Left ventricle myocardium superior (tissue), 1 donor: Measurements from ENCODE around the gene PRUNE2. TPM values are rescaled to one million over a fixed set of nuclear protein-coding genes. Genes with fewer than 3 reads are reported as not detected.
"Not testable (repeated sequence)": the region's sequence is repeated elsewhere in the genome, so short reads cannot be mapped to it uniquely, and the experiment has no call there.

Experiments used
- ATAC-seq: fragments of 200-7000 bp; cut with Tn5 transposase; one replicate; pipeline ENCODE4 v1.9.1; 2020; ENCODE audit warnings: mild to moderate bottlenecking, moderate library complexity
- DNase-seq: peaks from one replicate; pipeline ENCODE4 v3.0.0-alpha.2; 2020
- intact Hi-C: fragments of 100-400 bp; cut with micrococcal nuclease; formaldehyde crosslinking; loops from one replicate; pipeline ENCODE4 v1.11.0; 2022
- total RNA-seq: library from RNA; stranded (reverse); fragmentation: NEBNext Ultra II Directional; extraction: Animal tissue kit (Norgen Biotek cat#: 25700); gene quantifications from one replicate; pipeline ENCODE4 v1.2.1, GENCODE V29; 2021
- donor health status: DM: no; HTN: yes; CAD: no; lungs with severe emphysema.

PRUNE2 gene
- total RNA-seq, 1 donor from 2014 or later = 1.4 TPM

GRCh38 chr9:76686756-76687155 lies 219.2 kb downstream of the PRUNE2 start:
- intact Hi-C loops = no loop called here
- DNase-seq = no peak
- no peak for ATAC-seq

DNA sequence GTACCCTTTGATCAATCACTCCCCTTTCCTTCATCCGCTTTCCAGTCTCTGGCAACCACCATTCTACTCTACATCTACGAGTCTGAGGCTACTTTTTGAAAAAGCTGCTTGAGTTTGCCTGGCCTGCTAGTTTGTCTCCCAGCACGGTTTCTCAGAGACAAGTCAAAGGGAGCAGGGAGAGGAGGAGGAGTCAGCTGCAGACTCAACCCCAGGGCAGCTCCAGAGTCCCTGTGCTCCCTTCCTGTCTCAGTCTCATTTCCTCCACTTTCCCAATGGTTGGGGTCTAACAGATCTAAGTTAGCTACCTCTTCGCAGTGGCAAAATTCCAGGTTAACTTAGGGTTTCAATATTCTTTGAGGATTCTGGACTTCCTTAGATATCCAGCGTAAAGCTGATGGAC lies 221.7 kb downstream of the PRUNE2 start:
- ATAC-seq (no peak), DNase-seq (no peak)
- intact Hi-C loops = no loop called here

DNA sequence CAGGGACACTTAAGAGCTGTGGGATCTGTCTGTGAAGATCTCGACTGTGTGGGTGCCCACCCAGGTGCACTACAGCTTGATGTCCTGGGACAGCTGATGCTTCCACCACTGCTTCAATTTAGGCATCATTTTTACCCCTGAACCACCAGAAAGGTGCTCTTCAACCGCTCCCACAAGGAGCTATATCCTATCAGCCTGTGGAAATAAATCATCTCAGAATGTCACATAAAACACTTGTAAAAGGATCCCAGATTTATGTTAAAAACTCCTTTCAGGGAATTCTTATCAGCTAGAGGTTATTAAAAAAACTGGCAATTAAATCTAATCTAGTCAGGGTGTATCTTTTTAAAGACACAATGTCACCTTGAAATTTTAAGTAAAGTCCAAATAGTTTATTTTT lies 224.4 kb downstream of the PRUNE2 start:
- intact Hi-C loops = no loop called here
- ATAC-seq = no peak

GRCh38 chr9:76680716-76681425 lies 225.0 kb downstream of the PRUNE2 start:
- intact Hi-C loops = no loop called here
- no peak for DNase-seq
- no peak for ATAC-seq

More for the DNA sequence above, 224.4 kb downstream of the PRUNE2 start:
- no peak for DNase-seq

GRCh38 chr9:76677481-76678055 lies 228.3 kb downstream of the PRUNE2 start:
- no peak for DNase-seq
- intact Hi-C loops = no loop called here

DNA sequence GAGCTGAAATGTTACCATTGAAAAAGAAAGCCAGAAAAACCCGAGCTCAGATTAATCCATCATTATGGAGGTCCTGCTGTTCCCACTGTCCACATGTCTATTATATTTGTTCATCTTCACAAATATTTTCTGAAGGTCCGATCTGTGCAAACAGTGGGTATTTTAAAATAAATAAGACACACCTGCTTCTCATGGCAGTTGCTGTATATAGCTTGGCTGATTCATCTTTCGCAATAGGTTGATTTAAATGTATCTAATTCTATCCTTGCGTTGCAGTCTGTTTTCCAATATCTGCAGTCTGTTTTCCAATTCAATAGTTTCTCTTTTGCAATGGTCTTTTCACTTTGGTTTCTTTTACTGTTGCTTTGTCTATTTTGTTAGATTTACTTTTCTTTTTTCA lies 229.1 kb downstream of the PRUNE2 start:
- no peak for ATAC-seq
- DNase-seq = no peak
- intact Hi-C loops = no loop called here

More at GRCh38 chr9:76677481-76678055, 228.3 kb downstream of the PRUNE2 start:
- ATAC-seq = no peak

DNA sequence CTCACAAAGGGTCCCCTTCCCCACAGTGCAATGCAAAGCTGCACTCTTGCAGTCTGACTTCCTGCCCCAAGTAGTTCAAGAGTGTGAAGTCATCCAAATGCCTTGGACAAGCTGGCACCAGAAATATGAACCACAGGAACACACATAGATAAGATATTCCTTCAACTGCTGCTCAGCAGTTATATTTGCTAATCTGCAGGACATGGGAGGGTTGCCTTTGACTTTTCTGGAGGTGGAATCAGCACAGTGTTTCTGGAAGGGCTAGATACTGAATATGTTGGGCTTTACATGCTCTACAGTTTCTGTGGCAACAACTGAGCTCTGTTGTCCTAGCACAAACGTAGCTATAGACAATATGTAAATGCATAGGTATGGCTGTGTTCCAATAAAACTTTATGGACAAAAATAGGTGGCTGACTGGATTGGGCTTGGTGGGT lies 238.4 kb downstream of the PRUNE2 start:
- no peak for DNase-seq
- peak; percentile 25 for ATAC-seq
- intact Hi-C loops = no loop called here

GRCh38 chr9:76665966-76666365 lies 239.9 kb downstream of the PRUNE2 start:
- ATAC-seq, intact Hi-C loops: not testable (repeated sequence)
- DNase-seq = peak; percentile 44

DNA sequence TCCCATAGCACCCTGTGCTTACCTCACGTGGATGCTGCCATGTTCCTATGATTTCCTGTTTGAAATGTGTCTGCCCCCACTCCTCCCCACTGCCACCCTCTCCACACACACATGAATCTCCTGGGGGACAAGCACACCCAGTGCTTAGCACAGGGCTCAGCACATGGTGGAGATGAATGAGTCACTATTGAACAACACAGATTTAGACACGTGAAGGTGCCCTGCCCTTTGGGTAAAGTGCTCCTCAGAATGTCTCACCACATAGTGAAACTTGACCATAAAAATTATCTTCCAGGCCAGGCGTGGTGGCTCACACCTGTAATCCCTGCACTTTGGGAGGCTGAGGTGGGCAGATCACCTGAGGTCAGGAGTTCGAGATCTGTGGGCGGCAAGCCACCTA lies 240.5 kb downstream of the PRUNE2 start:
- no peak for DNase-seq
- intact Hi-C loops = no loop called here
- no peak for ATAC-seq

GRCh38 chr9:76664120-76664519 lies 241.8 kb downstream of the PRUNE2 start:
- ATAC-seq (no peak), DNase-seq (no peak)
- intact Hi-C loops = no loop called here

- intact Hi-C loops = no loop called here
Measured at GRCh38 chr9:76662476-76663281, 243.2 kb downstream of the PRUNE2 start.

DNA sequence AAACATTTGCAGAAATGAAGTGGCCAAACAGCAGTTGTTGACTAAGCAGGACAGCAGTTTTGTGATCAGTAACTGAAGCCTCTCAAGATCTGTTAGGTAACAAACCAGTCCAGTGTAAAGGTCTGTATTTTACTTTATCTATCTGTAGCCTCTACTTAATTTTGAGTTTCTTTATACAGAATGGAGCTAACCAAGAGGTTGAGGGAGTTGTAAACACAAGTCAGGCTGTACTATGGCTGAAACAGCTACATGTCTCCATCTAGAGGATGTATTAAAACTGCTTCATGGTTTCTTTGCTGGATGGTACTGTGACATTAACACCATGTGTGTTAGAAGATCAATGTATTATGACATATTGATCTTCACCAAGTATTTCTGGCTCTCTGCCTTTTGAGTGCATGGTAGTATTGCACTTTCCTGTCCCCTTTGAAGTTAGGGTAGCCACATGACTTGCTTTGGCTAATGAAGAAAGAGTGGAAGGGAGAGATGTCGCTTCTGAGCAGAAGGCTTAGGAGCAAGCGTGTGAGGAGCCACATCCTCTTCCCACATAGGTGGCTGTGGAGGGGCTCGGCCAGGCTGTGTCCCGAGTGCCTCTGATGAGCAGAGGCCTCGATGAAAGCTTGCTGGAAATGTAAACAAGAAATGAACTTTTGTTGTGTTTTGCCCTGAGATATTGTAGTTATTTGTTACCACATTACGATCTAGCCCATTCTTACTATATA lies 247.2 kb downstream of the PRUNE2 start:
- intact Hi-C loops = loop anchor here (5.0 kb wide), 1 partner anchor 211 kb away; no protein-coding TSS in a partner anchor
- peak; percentile 79 for ATAC-seq
- DNase-seq = no peak

More at GRCh38 chr9:76662476-76663281, 243.2 kb downstream of the PRUNE2 start:
- DNase-seq = no peak
- no peak for ATAC-seq

DNA sequence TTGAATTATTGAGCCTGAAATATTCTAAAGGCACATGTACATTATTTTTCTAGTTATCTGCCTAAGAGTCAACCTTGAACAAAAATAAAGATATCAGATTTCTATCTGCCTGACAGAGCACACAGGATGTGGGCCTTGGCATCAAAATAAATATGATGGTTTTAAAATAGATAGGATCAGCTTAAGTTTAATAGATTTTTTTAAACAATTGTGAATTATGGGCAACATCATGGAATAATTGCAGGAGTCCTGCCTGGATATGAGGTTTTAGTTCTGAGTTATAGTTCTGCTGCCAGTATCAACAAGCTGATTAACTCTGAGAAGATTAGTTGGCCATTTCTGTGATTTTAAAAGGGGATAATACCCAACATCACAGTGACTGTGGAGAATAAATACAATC lies 248.6 kb downstream of the PRUNE2 start:
- ATAC-seq (no peak), DNase-seq (no peak)
- intact Hi-C loops = loop anchor here (5.0 kb wide), 1 partner anchor 210 kb away; no protein-coding TSS in a partner anchor

DNA sequence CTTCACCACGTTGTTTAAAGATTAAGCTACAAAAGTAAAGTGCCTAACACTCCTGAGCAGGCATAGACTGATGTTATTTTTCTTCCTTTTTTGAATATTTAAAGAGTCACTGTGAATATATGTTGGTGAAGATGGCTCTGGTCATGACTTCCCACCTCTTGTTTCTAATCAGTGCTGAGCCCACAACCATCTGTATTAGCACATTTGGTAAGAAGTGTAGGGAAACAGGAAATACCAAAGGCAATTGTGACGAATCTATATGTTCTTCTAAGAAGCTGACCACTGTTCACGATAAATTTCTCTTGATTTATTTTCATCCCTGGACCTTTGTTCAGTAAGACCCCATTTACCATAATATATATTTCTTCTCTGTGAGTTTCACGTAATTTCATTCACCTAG lies 249.9 kb downstream of the PRUNE2 start:
- DNase-seq = no peak
- no peak for ATAC-seq
- intact Hi-C loops = loop anchor here (5.0 kb wide), 1 partner anchor 209 kb away; no protein-coding TSS in a partner anchor

GRCh38 chr9:76655121-76655541 lies 250.8 kb downstream of the PRUNE2 start:
- DNase-seq = no peak
- no peak for ATAC-seq
- intact Hi-C loops = loop anchor here (5.0 kb wide), 1 partner anchor 208 kb away; no protein-coding TSS in a partner anchor

DNA sequence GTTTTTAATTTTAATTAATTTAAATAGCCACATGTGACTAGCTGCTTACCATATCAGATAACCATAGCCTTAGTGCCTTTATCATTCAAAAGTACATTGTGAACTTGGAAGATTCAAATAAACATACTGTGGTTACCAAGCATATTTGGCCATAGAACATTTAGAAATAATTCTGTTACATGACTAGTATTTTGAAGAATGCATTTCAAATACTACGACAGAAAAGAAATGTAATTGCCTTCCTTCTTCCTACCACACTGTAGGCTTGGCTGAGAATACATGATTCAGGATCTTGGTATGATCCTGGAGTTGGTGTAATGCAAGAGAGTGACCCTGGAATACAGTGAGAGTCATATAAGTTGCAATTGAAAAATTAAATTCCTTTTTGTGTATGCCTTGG lies 251.3 kb downstream of the PRUNE2 start:
- DNase-seq (no peak), ATAC-seq (no peak)
- intact Hi-C loops = no loop called here

- DNase-seq (no peak), ATAC-seq (no peak)
- intact Hi-C loops = no loop called here
Measured at GRCh38 chr9:76654051-76654461, 251.9 kb downstream of the PRUNE2 start.

DNA sequence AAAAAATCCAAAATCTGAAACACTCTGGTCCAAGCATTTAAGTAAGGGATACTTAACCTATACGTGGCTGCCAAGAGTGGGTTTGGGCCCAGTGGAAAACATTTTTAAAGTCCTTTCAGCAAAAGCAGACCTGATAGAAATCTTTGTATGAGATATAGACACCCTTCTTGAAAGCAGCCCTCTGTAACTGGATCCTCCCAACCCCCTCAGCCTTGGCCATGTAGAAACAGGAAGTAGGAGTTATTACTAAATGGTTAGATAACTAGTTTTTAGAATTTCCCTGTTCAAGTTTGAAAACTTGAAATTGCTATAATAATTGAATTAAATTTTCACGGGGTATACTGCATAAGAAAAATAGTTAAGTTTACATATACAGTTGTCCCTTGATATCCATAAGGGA lies 253.0 kb downstream of the PRUNE2 start:
- intact Hi-C loops = no loop called here
- ATAC-seq = no peak
- no peak for DNase-seq

DNA sequence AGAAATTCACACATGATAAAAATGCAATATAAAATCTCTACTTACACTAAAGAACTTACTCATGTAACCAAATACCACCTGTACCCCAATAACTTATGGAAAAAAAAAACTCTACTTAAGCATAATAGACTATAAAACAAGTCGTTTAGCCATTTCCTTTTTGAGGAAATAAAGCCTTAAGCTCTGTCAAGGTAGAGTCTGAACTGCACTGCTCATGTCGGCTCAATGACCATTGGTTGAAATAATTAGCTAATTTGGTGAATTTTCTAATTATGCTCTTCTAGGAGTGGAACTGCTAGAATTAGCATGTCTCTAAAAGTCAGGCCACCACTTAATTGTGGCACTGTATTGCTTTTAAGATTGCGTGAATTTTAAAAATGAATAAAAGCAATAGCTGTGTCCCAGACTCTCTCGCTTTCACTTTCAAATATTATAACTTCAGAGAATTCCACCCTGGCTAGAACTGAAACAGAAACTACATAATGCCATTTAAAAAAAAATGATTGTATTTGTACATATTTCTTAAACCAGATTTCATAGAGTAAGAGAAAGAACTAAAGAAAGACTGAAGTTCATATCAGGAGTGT lies 254.7 kb downstream of the PRUNE2 start:
- ATAC-seq (peak; percentile 22), DNase-seq (no peak)
- intact Hi-C loops = no loop called here
